Progenitor cell of endocrine pancreas (in vitro differentiated cells): ENCODE results near the gene LYVE1. TPM values are rescaled to one million over a fixed set of nuclear protein-coding genes. Genes with fewer than 3 reads are reported as not detected.

Source experiments
- DNase-seq: peaks from one replicate; pipeline ENCODE4 v3.0.0; 2021; ENCODE audit warnings: low spot score; ENCODE audit not compliant: unreplicated experiment
- H3K27ac Mint-ChIP-seq: 2 replicates; pipeline ENCODE4 v1.8.0; 2021; ENCODE audit warnings: mild to moderate bottlenecking, moderate library complexity, mixed read lengths
- H3K27me3 Mint-ChIP-seq: 2 replicates; pipeline ENCODE4 v1.8.0; 2021; ENCODE audit warnings: mixed read lengths
- H3K36me3 Mint-ChIP-seq: 2 replicates; pipeline ENCODE4 v1.8.0; 2022; ENCODE audit warnings: mixed read lengths; ENCODE audit not compliant: insufficient read depth
- H3K4me1 Mint-ChIP-seq: 2 replicates; pipeline ENCODE4 v1.8.0; 2021; ENCODE audit warnings: low read depth, mixed read lengths
- H3K4me3 Mint-ChIP-seq: 2 replicates; pipeline ENCODE4 v1.8.0; 2021; ENCODE audit warnings: low read depth, mild to moderate bottlenecking, moderate library complexity, mixed read lengths
- H3K9me3 Mint-ChIP-seq: 2 replicates; pipeline ENCODE4 v1.8.0; 2021; ENCODE audit warnings: low read depth, mixed read lengths
- total RNA-seq: library from RNA; stranded (reverse); gene quantifications from 2 replicates; pipeline ENCODE4 v1.2.1, GENCODE V29; 2021
- TF ChIP-seq, protein P1 (sequence below): fragments of 200-600 bp; sonication (generic); IDR thresholded peaks from one replicate; pipeline ENCODE4 v1.5.0; 2021; ENCODE audit warnings: antibody characterized with exemption, mild to moderate bottlenecking; ENCODE audit not compliant: unreplicated experiment

LYVE1 gene
- total RNA-seq, 1 donor from 2014 or later: not detected

DNA sequence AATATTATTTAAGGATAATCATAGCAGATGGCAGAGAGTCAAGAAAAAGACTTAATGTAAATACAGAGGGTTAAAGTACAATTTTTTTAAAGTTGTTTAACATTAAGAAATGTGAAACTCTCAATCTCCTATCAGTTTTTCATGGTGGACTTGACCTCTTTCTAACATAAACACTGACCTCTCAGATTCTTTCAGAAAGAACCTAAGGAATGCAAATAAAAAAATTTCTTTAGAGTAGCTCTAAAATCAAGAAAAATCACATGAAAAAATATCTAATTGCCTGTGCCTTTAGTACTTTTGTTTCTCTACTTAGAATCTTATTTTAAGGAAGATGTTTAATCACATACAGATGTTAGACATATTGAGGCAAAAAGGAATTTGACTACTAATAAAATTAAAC lies 40.3 kb downstream of the LYVE1 start:
- Mint-ChIP-seq H3K27ac (no peak overlapping the region), H3K27me3 (no peaks in the 10 kb centered on the region), H3K9me3 (no peaks in the 10 kb centered on the region), H3K36me3 (peaks cover 6% of the 10 kb centered on the region), H3K4me1 (peaks cover 4% of the 10 kb centered on the region), H3K4me3 (no peak overlapping the region)
- no peak for DNase-seq
- TF ChIP-seq, protein P1, sequence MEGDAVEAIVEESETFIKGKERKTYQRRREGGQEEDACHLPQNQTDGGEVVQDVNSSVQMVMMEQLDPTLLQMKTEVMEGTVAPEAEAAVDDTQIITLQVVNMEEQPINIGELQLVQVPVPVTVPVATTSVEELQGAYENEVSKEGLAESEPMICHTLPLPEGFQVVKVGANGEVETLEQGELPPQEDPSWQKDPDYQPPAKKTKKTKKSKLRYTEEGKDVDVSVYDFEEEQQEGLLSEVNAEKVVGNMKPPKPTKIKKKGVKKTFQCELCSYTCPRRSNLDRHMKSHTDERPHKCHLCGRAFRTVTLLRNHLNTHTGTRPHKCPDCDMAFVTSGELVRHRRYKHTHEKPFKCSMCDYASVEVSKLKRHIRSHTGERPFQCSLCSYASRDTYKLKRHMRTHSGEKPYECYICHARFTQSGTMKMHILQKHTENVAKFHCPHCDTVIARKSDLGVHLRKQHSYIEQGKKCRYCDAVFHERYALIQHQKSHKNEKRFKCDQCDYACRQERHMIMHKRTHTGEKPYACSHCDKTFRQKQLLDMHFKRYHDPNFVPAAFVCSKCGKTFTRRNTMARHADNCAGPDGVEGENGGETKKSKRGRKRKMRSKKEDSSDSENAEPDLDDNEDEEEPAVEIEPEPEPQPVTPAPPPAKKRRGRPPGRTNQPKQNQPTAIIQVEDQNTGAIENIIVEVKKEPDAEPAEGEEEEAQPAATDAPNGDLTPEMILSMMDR: no peak

- Mint-ChIP-seq H3K36me3 (peaks cover 6% of the 10 kb centered on the region), H3K4me3 (no peak overlapping the region), H3K27me3 (no peaks in the 10 kb centered on the region), H3K27ac (no peak overlapping the region), H3K4me1 (peaks cover 4% of the 10 kb centered on the region), H3K9me3 (no peaks in the 10 kb centered on the region)
- no peak for DNase-seq
- TF ChIP-seq, protein P1: no peak
These were observed 41.2 kb downstream of the LYVE1 start for GRCh38 chr11:10526974-10527918.

GRCh38 chr11:10524471-10524870 lies 44.0 kb downstream of the LYVE1 start:
- Mint-ChIP-seq H3K27ac (no peak overlapping the region), H3K36me3 (peaks cover 10% of the 10 kb centered on the region), H3K4me3 (no peak overlapping the region), H3K4me1 (peaks cover 4% of the 10 kb centered on the region), H3K27me3 (no peaks in the 10 kb centered on the region), H3K9me3 (no peaks in the 10 kb centered on the region)
- DNase-seq: no peak
- TF ChIP-seq, protein P1: no peak

DNA sequence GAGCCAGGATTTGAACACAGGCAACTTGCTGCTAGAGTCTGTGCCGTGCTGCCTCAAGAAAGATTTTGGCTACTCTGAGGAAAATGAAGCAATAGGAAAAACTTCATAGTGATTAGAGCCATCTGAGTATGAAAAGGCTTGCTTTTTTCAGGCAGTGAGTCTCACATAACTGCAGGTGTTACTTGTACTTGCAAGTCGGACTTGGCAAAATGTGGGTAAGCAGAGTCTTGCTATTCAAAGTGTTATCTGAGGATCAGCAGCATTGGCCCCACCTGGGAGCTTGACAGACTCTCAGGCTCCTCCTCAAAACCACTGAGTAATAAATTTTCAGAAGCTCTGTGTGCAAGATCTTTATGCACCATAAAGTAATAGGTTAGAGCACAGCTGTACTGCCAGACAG lies 45.5 kb downstream of the LYVE1 start:
- Mint-ChIP-seq H3K27ac (no peak overlapping the region), H3K27me3 (no peaks in the 10 kb centered on the region), H3K36me3 (peaks cover 5% of the 10 kb centered on the region), H3K4me1 (no peaks in the 10 kb centered on the region), H3K4me3 (no peak overlapping the region), H3K9me3 (no peaks in the 10 kb centered on the region)
- DNase-seq: no peak
- TF ChIP-seq, protein P1: no peak

GRCh38 chr11:10522276-10522675 lies 46.2 kb downstream of the LYVE1 start:
- no peak for DNase-seq

More at GRCh38 chr11:10522276-10522675, 46.2 kb downstream of the LYVE1 start:
- Mint-ChIP-seq H3K4me3 (no peak overlapping the region), H3K9me3 (no peaks in the 10 kb centered on the region), H3K36me3 (peaks cover 5% of the 10 kb centered on the region), H3K27me3 (no peaks in the 10 kb centered on the region), H3K27ac (no peak overlapping the region), H3K4me1 (no peaks in the 10 kb centered on the region)
- TF ChIP-seq, protein P1: no peak
